Left lung (tissue), 10 donors: ENCODE results near the gene SNAPC1. TPM values are rescaled to one million over a fixed set of nuclear protein-coding genes. Genes with fewer than 3 reads are reported as not detected.

Experiments
- ATAC-seq: fragments of 200-7000 bp; cut with Tn5 transposase; one replicate; pipeline ENCODE4 v1.9.1; 2020; ENCODE audit warnings: moderate library complexity
- DNase-seq, 4 donors: peaks; one replicate each; pipeline ENCODE4 v3.0.0-alpha.2; 2013 to 2020
- H3K27ac ChIP-seq, 2 donors: fragments of 200-600 bp; sonication (generic) in 1 of 2; one replicate each; pipeline versions ENCODE4 v1.5.0 to v1.8.0; 2020 to 2021
- H3K27me3 ChIP-seq, 2 donors: fragments of 200-600 bp; sonication (generic) in 1 of 2; one replicate each; pipeline versions ENCODE4 v1.5.0 to v1.8.0; 2020 to 2021
- H3K36me3 ChIP-seq, 2 donors: fragments of 200-600 bp; sonication (generic) in 1 of 2; one replicate each; pipeline versions ENCODE4 v1.5.0 to v1.8.0; 2020 to 2021
- H3K4me1 ChIP-seq, 2 donors: fragments of 200-600 bp; one replicate each; pipeline ENCODE4 v1.8.0; 2021
- H3K4me3 ChIP-seq, 2 donors: fragments of 200-600 bp; sonication (generic) in 1 of 2; one replicate each; pipeline versions ENCODE4 v1.5.0 to v1.8.0; 2020 to 2021; ENCODE audit warnings: mild to moderate bottlenecking in 1 of 2
- H3K9me3 ChIP-seq, 2 donors: fragments of 200-600 bp; sonication (generic) in 1 of 2; one replicate each; pipeline versions ENCODE4 v1.5.0 to v1.8.0; 2020 to 2021
- intact Hi-C, 2 donors: fragments of 100-400 bp; cut with DNase I; formaldehyde crosslinking; loops; one replicate each; pipeline versions ENCODE4 v1.11.2 to v1.14.2; 2022
- polyA plus RNA-seq, 6 donors: library from polyadenylated mRNA; unstranded; fragments of 120-200 nt; gene quantifications; one replicate each; pipeline ENCODE4 v1.2.1, GENCODE V29; 2013; ENCODE audit not compliant: insufficient read length in 6 of 6
- total RNA-seq, 2 donors: library from RNA; stranded (reverse); fragmentation: NEBNext Ultra II Directional; extraction: Animal tissue kit (Norgen Biotek cat#: 25700); gene quantifications; one replicate each; pipeline ENCODE4 v1.2.1, GENCODE V29; 2021
- TF ChIP-seq, protein P1 (sequence below), 2 donors: fragments of 200-600 bp; sonication (generic) in 1 of 2; IDR thresholded peaks; one replicate each; pipeline versions ENCODE4 v1.5.0 to v1.8.0; 2021; ENCODE audit warnings: antibody characterized with exemption in 2 of 2
- donor health status: DM: no; HTN: yes; CAD: no.
- donor health status: DM: no; HTN: no; CAD: no.

SNAPC1 gene
- total and polyA plus RNA-seq, 8 donors: 5.4 to 17.5 (median 13.9) TPM

DNA sequence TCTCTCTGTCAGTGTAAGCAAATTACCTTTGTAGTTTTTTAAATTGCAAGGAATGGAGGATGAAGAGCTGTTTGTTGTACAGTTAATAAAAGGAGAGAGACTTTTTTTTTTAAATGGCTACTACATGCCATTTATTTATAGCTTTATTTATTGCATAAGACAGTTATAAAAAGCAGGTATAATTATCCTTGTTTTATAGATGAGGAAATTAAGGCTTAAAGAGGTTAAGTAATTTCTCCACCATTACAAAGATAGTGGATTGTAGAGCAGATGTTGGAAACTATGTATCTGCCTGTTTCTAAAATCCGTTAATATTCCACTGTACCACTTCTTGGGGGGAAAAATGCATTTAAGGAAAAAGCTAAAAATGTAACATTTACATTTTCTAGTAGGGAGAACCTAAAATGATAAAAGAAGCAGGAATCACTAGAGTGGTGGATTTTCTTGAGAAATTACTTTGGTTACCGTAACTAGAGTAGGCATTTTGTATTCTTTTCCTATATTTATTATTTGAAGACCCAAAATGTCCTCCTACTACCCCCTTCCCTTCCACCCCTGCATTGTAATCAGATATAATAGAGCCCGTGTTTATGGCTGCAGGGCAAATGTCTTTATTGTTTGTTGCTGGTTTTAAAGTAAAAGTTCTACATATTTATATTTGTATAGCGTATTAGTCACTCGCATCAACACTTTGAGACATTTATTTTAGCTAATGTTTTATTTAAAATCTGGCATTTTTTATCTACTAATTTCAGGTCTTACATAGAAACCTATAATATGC lies 2.3 kb downstream of the SNAPC1 start:
- Histone ChIP-seq H3K4me3 (peak overlapping the region in 1 of 2 donors; percentile 91), H3K36me3 (peaks cover 0 to 17% of the 10 kb centered on the region in 2 donors), H3K4me1 (peaks cover 6 to 40% of the 10 kb centered on the region in 2 donors), H3K27ac (no peak overlapping the region), H3K9me3 (no peaks in the 10 kb centered on the region), H3K27me3 (no peaks in the 10 kb centered on the region)
- TF ChIP-seq, protein P1, sequence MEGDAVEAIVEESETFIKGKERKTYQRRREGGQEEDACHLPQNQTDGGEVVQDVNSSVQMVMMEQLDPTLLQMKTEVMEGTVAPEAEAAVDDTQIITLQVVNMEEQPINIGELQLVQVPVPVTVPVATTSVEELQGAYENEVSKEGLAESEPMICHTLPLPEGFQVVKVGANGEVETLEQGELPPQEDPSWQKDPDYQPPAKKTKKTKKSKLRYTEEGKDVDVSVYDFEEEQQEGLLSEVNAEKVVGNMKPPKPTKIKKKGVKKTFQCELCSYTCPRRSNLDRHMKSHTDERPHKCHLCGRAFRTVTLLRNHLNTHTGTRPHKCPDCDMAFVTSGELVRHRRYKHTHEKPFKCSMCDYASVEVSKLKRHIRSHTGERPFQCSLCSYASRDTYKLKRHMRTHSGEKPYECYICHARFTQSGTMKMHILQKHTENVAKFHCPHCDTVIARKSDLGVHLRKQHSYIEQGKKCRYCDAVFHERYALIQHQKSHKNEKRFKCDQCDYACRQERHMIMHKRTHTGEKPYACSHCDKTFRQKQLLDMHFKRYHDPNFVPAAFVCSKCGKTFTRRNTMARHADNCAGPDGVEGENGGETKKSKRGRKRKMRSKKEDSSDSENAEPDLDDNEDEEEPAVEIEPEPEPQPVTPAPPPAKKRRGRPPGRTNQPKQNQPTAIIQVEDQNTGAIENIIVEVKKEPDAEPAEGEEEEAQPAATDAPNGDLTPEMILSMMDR (IDR thresholded peaks at IDR 0.05): no peak
- intact Hi-C loops: no loop called here
- DNase-seq: no peak
- ATAC-seq: no peak

DNA sequence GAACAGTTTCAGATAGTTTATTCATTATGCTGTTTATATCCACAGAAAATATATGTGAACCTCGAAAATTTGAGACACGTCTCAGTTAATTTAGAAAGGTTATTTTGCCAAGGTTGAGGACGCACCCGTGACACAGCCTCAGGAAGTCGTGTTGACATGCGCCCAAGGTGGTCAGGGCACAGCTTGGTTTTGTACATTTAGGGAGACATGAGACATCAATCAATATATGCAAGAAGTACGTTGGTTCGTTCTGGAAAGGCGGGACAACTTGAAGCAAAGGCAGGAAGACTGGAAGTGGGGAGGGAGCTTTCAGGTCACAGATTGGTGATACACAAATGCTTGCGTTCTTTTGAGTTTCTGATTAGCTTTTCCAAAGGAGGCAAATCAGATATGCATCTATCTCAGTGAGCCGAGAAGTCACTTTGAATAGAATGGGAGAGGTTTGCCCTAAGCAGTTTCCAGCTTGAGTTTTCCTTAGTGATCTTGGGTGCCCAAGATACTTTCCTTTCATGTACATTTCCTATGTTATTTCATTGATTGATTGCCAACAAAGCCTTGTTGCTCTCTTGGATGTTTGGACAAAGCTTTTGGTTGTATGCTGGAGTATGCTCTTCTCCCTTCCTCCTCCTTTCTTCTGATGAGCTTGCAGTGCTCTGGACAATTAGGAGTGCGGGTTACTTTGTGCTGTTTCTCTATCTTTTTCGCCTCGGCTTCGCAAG lies 3.2 kb downstream of the SNAPC1 start:
- TF ChIP-seq, protein P1 (IDR thresholded peaks at IDR 0.05): no peak
- Histone ChIP-seq H3K27me3 (no peaks in the 10 kb centered on the region), H3K36me3 (peaks cover 0 to 26% of the 10 kb centered on the region in 2 donors), H3K9me3 (no peaks in the 10 kb centered on the region), H3K27ac (no peak overlapping the region), H3K4me1 (peaks cover 6 to 40% of the 10 kb centered on the region in 2 donors), H3K4me3 (no peak overlapping the region)
- ATAC-seq (no peak), DNase-seq (no peak)
- intact Hi-C loops: no loop called here

DNA sequence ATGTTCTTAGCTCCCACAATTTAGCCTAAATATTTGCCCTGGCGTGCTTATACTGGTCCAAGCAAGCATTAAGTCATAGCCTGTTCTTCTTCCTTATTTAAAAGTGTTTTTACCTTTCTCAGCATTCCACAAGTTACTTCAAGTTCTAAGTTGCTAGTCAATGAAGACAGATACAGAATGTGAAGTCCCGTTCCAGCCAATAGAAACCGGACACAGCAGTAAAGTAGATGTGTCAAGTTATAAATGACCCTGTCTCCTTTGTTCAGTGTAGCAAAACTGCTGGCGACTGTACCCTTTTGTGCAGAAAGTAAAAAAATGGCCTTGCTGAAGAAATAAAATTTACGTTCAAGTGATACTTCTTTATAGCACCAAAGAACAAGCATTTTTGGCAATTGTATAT lies 3.9 kb downstream of the SNAPC1 start:
- ATAC-seq: no peak
- Histone ChIP-seq H3K4me1 (peaks cover 6 to 40% of the 10 kb centered on the region in 2 donors), H3K27me3 (no peaks in the 10 kb centered on the region), H3K27ac (no peak overlapping the region), H3K36me3 (peaks cover 0 to 33% of the 10 kb centered on the region in 2 donors), H3K4me3 (no peak overlapping the region), H3K9me3 (no peaks in the 10 kb centered on the region)
- TF ChIP-seq, protein P1 (IDR thresholded peaks at IDR 0.05): no peak
- intact Hi-C loops: no loop called here
- no peak for DNase-seq

DNA sequence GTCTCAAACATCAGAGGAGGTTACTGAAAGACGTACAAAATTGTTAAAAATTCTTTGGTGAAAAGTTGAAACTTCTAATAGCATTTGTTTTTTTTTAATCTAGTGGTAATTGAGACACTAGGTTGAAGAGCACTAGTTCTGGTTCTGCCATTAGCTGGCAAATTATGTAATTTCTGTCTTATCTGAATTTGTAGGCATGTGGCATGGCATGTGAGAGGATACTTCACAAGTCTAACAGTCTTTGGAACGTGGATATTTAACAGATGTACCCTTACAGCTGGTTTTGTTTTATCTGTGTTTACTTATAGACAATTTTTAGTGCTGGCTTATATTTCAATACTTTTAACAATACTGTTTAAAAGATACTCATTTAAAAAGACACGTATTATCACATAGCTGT lies 6.0 kb downstream of the SNAPC1 start:
- peaks cover 0 to 44% of the 10 kb centered on the region in 2 donors for H3K36me3 ChIP-seq
- no peak for DNase-seq
- H3K27ac ChIP-seq: no peak overlapping the region
- intact Hi-C loops: no loop called here
- H3K9me3 ChIP-seq: no peaks in the 10 kb centered on the region
- peaks cover 6 to 25% of the 10 kb centered on the region in 2 donors for H3K4me1 ChIP-seq
- no peak overlapping the region for H3K4me3 ChIP-seq
- TF ChIP-seq, protein P1 (IDR thresholded peaks at IDR 0.05): no peak
- no peaks in the 10 kb centered on the region for H3K27me3 ChIP-seq
- ATAC-seq: no peak

DNA sequence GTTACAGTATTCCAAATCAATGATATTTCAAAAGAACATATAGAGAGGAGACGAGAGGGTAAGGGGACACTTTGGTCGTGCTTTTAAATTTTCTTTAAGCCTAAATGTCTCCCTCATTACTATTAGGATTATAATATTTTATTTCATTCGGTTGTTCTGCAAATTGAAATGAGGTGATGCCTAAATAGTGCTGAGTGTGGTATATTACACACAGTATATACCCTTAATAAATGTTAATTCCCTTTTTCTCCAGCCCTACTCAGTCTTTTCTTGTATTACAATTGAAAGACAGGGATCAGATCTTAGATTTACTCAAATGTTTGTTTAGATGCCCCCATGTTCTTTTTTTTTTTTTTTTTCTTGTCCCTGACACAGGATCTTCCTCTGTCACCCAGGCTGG lies 7.7 kb downstream of the SNAPC1 start:
- H3K4me1 ChIP-seq: peaks cover 0 to 10% of the 10 kb centered on the region in 2 donors
- intact Hi-C loops: no loop called here
- H3K27me3 ChIP-seq: no peaks in the 10 kb centered on the region
- DNase-seq (no peak), ATAC-seq (no peak)
- H3K36me3 ChIP-seq: peaks cover 0 to 61% of the 10 kb centered on the region in 2 donors
- H3K9me3 ChIP-seq: no peaks in the 10 kb centered on the region
- H3K4me3 ChIP-seq: no peak overlapping the region
- TF ChIP-seq, protein P1 (IDR thresholded peaks at IDR 0.05): no peak
- H3K27ac ChIP-seq: no peak overlapping the region
